Right lobe of liver (tissue), 4 donors: ENCODE data around the gene ADCY1.

ENCODE experiments used
- CTCF ChIP-seq, 4 donors: fragments of 200-600 bp in 3 of 4; fragments of 450-650 bp in 1 of 4; IDR thresholded peaks; one replicate each; pipeline versions ENCODE4 v1.5.1 to v1.8.0; 2016 to 2022; ENCODE audit warnings: antibody characterized with exemption in 4 of 4, mild to moderate bottlenecking in 2 of 4
- POLR2A ChIP-seq: fragments of 450-650 bp; IDR thresholded peaks from one replicate; pipeline ENCODE4 v1.6.1; 2017; ENCODE audit warnings: antibody characterized with exemption, mild to moderate bottlenecking
- donor health status: DM: no; HTN: no; CAD: no.
- donor health status: DM: no; HTN: no; CAD: no.
- donor health status: DM: no; HTN: yes; CAD: no.

- no peak for TF ChIP-seq CTCF (IDR thresholded peaks at IDR 0.05)
- no peak for TF ChIP-seq POLR2A
These were observed 108.2 kb downstream of the ADCY1 start for GRCh38 chr7:45682358-45682735.
